ENCODE data around the gene MLC1. TPM values are rescaled to one million over a fixed set of nuclear protein-coding genes. Genes with fewer than 3 reads are reported as not detected.
A peak's percentile ranks its signal among the peaks of the same experiment; 100 is the strongest.

Gene MLC1
- total RNA-seq, 2 experiments from 2014 or later: 0.25 to 0.83 TPM

- no peak overlapping the region for H3K4me3 Mint-ChIP-seq
- no peaks in the 10 kb centered on the region for H3K36me3 Mint-ChIP-seq (ENCODE audit: low read depth)
- DNase-seq: no peak
- no peak overlapping the region for H3K27ac Mint-ChIP-seq
- H3K4me1 Mint-ChIP-seq: peaks cover 17% of the 10 kb centered on the region
- POLR2A ChIA-PET: no interaction called here
- CTCF ChIA-PET: interaction anchor here (1.2 kb wide), 1 partner anchor 34 kb away, joined by 3 read pairs; no protein-coding TSS in a partner anchor
- H3K9me3 Mint-ChIP-seq: no peaks in the 10 kb centered on the region
- peaks cover 6% of the 10 kb centered on the region for H3K27me3 Mint-ChIP-seq
These were observed 30.5 kb upstream of the MLC1 start for GRCh38 chr22:50115693-50116092.

GRCh38 chr22:50114221-50115021 lies 29.2 kb upstream of the MLC1 start:
- Mint-ChIP-seq H3K4me3 (no peak overlapping the region), H3K27me3 (peaks cover 6% of the 10 kb centered on the region), H3K27ac (no peak overlapping the region), H3K36me3 (ENCODE audit: low read depth) (no peaks in the 10 kb centered on the region), H3K9me3 (no peaks in the 10 kb centered on the region), H3K4me1 (peaks cover 17% of the 10 kb centered on the region)
- DNase-seq: no peak
- ChIA-PET CTCF (interaction anchor here (0.7 to 1.2 kb wide), 3 partner anchors 8 to 35 kb away, joined by 3 read pairs; no protein-coding TSS in a partner anchor), POLR2A (no interaction called here)

- Mint-ChIP-seq H3K4me1 (peaks cover 17% of the 10 kb centered on the region), H3K27me3 (peaks cover 2% of the 10 kb centered on the region), H3K9me3 (no peaks in the 10 kb centered on the region), H3K36me3 (ENCODE audit: low read depth) (no peaks in the 10 kb centered on the region), H3K27ac (peak overlapping the region; percentile 7), H3K4me3 (no peak overlapping the region)
- POLR2A ChIA-PET: no interaction called here
- DNase-seq: no peak
- CTCF ChIA-PET: interaction anchor here (1.1 kb wide), 1 partner anchor 187 kb away, joined by 4 read pairs; no protein-coding TSS in a partner anchor
These were observed 27.2 kb upstream of the MLC1 start for GRCh38 chr22:50112151-50113118.

- H3K27ac Mint-ChIP-seq: no peak overlapping the region
- CTCF ChIA-PET: no interaction called here
These were observed 25.8 kb upstream of the MLC1 start for GRCh38 chr22:50111056-50111455.

GRCh38 chr22:50107529-50107928 lies 22.3 kb upstream of the MLC1 start:
- H3K9me3 Mint-ChIP-seq: no peaks in the 10 kb centered on the region
- POLR2A ChIA-PET: no interaction called here
- H3K36me3 Mint-ChIP-seq (ENCODE audit: low read depth): no peaks in the 10 kb centered on the region
- no peak for DNase-seq
- no peak overlapping the region for H3K4me3 Mint-ChIP-seq
- no peak overlapping the region for H3K27ac Mint-ChIP-seq
- H3K27me3 Mint-ChIP-seq: no peaks in the 10 kb centered on the region
- H3K4me1 Mint-ChIP-seq: peaks cover 25% of the 10 kb centered on the region
- CTCF ChIA-PET: no interaction called here

More at GRCh38 chr22:50111056-50111455, 25.8 kb upstream of the MLC1 start:
- POLR2A ChIA-PET: interaction anchor here (0.6 kb wide), 1 partner anchor 76 kb away, joined by 5 read pairs; no protein-coding TSS in a partner anchor
- peaks cover 17% of the 10 kb centered on the region for H3K4me1 Mint-ChIP-seq
- H3K9me3 Mint-ChIP-seq: no peaks in the 10 kb centered on the region
- peaks cover 2% of the 10 kb centered on the region for H3K27me3 Mint-ChIP-seq
- H3K36me3 Mint-ChIP-seq (ENCODE audit: low read depth): no peaks in the 10 kb centered on the region
- DNase-seq: no peak
- H3K4me3 Mint-ChIP-seq: no peak overlapping the region

GRCh38 chr22:50105208-50106100 lies 20.2 kb upstream of the MLC1 start:
- ChIA-PET CTCF (interaction anchor here (0.9 to 1.0 kb wide), 2 partner anchors 43 to 92 kb away, joined by 3 read pairs; no protein-coding TSS in a partner anchor), POLR2A (no interaction called here)
- Mint-ChIP-seq H3K27me3 (peaks cover 4% of the 10 kb centered on the region), H3K27ac (peak overlapping the region; percentile 91), H3K9me3 (no peaks in the 10 kb centered on the region), H3K4me1 (peaks cover 16% of the 10 kb centered on the region), H3K36me3 (ENCODE audit: low read depth) (no peaks in the 10 kb centered on the region), H3K4me3 (peak overlapping the region; percentile 69)
- peak; percentile 45 for DNase-seq

- no peak for DNase-seq
- H3K36me3 Mint-ChIP-seq (ENCODE audit: low read depth): no peaks in the 10 kb centered on the region
- peaks cover 8% of the 10 kb centered on the region for H3K27me3 Mint-ChIP-seq
- POLR2A ChIA-PET: no interaction called here
- H3K4me1 Mint-ChIP-seq: peaks cover 16% of the 10 kb centered on the region
- CTCF ChIA-PET: interaction anchor here (1.5 kb wide), 1 partner anchor 60 kb away, joined by 3 read pairs; no protein-coding TSS in a partner anchor
- no peak overlapping the region for H3K4me3 Mint-ChIP-seq
- no peak overlapping the region for H3K27ac Mint-ChIP-seq
- H3K9me3 Mint-ChIP-seq: no peaks in the 10 kb centered on the region
These were observed 18.9 kb upstream of the MLC1 start for GRCh38 chr22:50104141-50104544.

- H3K4me3 Mint-ChIP-seq: no peak overlapping the region
- peaks cover 14% of the 10 kb centered on the region for H3K27me3 Mint-ChIP-seq
- peaks cover 16% of the 10 kb centered on the region for H3K4me1 Mint-ChIP-seq
- DNase-seq: no peak
- no peaks in the 10 kb centered on the region for H3K9me3 Mint-ChIP-seq
- H3K36me3 Mint-ChIP-seq (ENCODE audit: low read depth): no peaks in the 10 kb centered on the region
- ChIA-PET POLR2A (no interaction called here), CTCF (interaction anchor here (1.5 kb wide), 1 partner anchor 61 kb away, joined by 3 read pairs; no protein-coding TSS in a partner anchor)
- no peak overlapping the region for H3K27ac Mint-ChIP-seq
These were observed 17.7 kb upstream of the MLC1 start for GRCh38 chr22:50102946-50103345.

GRCh38 chr22:50101870-50102565 lies 16.8 kb upstream of the MLC1 start:
- CTCF ChIA-PET: interaction anchor here (0.6 kb wide), 1 partner anchor 140 kb away, joined by 3 read pairs; no protein-coding TSS in a partner anchor
- Mint-ChIP-seq H3K27me3 (peaks cover 14% of the 10 kb centered on the region), H3K4me3 (no peak overlapping the region), H3K9me3 (no peaks in the 10 kb centered on the region), H3K36me3 (ENCODE audit: low read depth) (no peaks in the 10 kb centered on the region), H3K4me1 (peaks cover 16% of the 10 kb centered on the region), H3K27ac (no peak overlapping the region)
- POLR2A ChIA-PET: no interaction called here
- DNase-seq: no peak

- POLR2A ChIA-PET: no interaction called here
- Mint-ChIP-seq H3K27me3 (peaks cover 28% of the 10 kb centered on the region), H3K4me1 (peaks cover 3% of the 10 kb centered on the region), H3K27ac (no peak overlapping the region), H3K36me3 (ENCODE audit: low read depth) (no peaks in the 10 kb centered on the region), H3K9me3 (no peaks in the 10 kb centered on the region), H3K4me3 (no peak overlapping the region)
- CTCF ChIA-PET: no interaction called here
- DNase-seq: no peak
These were observed 12.8 kb upstream of the MLC1 start for GRCh38 chr22:50098052-50098451.

GRCh38 chr22:50092342-50092741 lies 7.1 kb upstream of the MLC1 start:
- Mint-ChIP-seq H3K36me3 (ENCODE audit: low read depth) (peaks cover 3% of the 10 kb centered on the region), H3K9me3 (peaks cover 15% of the 10 kb centered on the region), H3K27ac (no peak overlapping the region), H3K27me3 (peaks cover 17% of the 10 kb centered on the region), H3K4me3 (no peak overlapping the region), H3K4me1 (no peaks in the 10 kb centered on the region)
- DNase-seq: no peak
- CTCF ChIA-PET: interaction anchor here (1.9 kb wide), 1 partner anchor 12 kb away, joined by 5 read pairs; no protein-coding TSS in a partner anchor
- POLR2A ChIA-PET: no interaction called here

Measured in activated CD4-positive, alpha-beta T cell treated with anti-CD3 and anti-CD28 coated beads, Interleukin-2, amount 10 ng/mL, durations not matched to agents 7 days and 5 days (primary cell).